Heart left ventricle (tissue), 13 donors: ENCODE data around the gene PLK1.

Experiments used
- CTCF ChIP-seq, 12 donors: fragments of 200-600 bp; sonication (generic) in 4 of 12; IDR thresholded peaks; one replicate each; pipeline versions ENCODE4 v1.5.0 to v1.8.0; 2018 to 2022; ENCODE audit warnings: antibody characterized with exemption in 12 of 12, mild to moderate bottlenecking in 5 of 12
- POLR2A ChIP-seq, 2 donors: fragments of 450-650 bp; IDR thresholded peaks; one replicate each; pipeline ENCODE4 v1.6.1; 2017; ENCODE audit warnings: antibody characterized with exemption in 2 of 2, mild to moderate bottlenecking in 2 of 2, moderate library complexity in 2 of 2
- donor health status: ischemic (EF 13 %, LVEDD 7.1; RV severe dilation, severe dysfunction).
- donor health status: DM: no; HTN: yes; CAD: no.
- donor health status: DM: no; HTN: no; CAD: no.
- donor health status: ischemic (EF 25% LVEDD 6.9; RV normal size, moderate dysfunction).
- donor health status: ischemic (EF 25% LVEDD 5.7; RV mildly dilated, moderate dysfunction).
- donor health status: ischemic (EF 35%, LVEDD 5.7; RV mildly dilated, moderate dysfunction).
- donor health status: nonischemic (EF 11% LVEDD 7.7; RV severe dilation, severe dysfunction).
- donor health status: DM: yes; HTN: yes; CAD: no.
- donor health status: PGD.
- donor health status: ischemic (EF 29% LVEDD 5.4; RV normal size, mild dysfunction).
- donor health status: nonischemic (EF 23%, LVEDD 6.1; RV moderate dilation, normal function).

- TF ChIP-seq CTCF (IDR thresholded peaks at IDR 0.05) = no peak
- TF ChIP-seq POLR2A (IDR thresholded peaks at IDR 0.05) = no peak
Measured at GRCh38 chr16:23650674-23651416, 27.8 kb upstream of the PLK1 start.
